GM23338 (cell line): Measurements from ENCODE around the gene SLC16A12. TPM values are rescaled to one million over a fixed set of nuclear protein-coding genes. Genes with fewer than 3 reads are reported as not detected.

Experiments used
- ATAC-seq: fragments of 200-7000 bp; cut with Tn5 transposase; 3 replicates; pipeline ENCODE4 v1.9.1; 2020
- DNase-seq: peaks from one replicate; pipeline ENCODE4 v3.0.0-alpha.2; 2015; ENCODE audit warnings: low spot score
- H2AFZ ChIP-seq: fragments of 200-600 bp; sonication (generic); 2 replicates; pipeline ENCODE4 v1.8.0; 2016; ENCODE audit warnings: antibody characterized with exemption, mild to moderate bottlenecking, moderate library complexity
- H3F3A ChIP-seq: fragments of 200-600 bp; sonication (generic); replicated peaks from 2 replicates; pipeline ENCODE4 v1.8.0; 2017; ENCODE audit warnings: antibody characterized with exemption, mixed run types, low read depth
- H3K27ac ChIP-seq: fragments of 200-600 bp; sonication (generic); 2 replicates; pipeline ENCODE4 v1.6.1; 2016; ENCODE audit warnings: low read depth
- H3K27me3 ChIP-seq: fragments of 200-600 bp; sonication (generic); 2 replicates; pipeline ENCODE4 v1.8.0; 2016; ENCODE audit warnings: mild to moderate bottlenecking, mixed run types, moderate library complexity; ENCODE audit not compliant: insufficient read depth
- H3K36me3 ChIP-seq: fragments of 200-600 bp; sonication (generic); 2 replicates; pipeline ENCODE4 v1.8.0; 2016; ENCODE audit warnings: mild to moderate bottlenecking; ENCODE audit not compliant: insufficient read depth
- H3K4me1 ChIP-seq: fragments of 200-600 bp; sonication (generic); 2 replicates; pipeline ENCODE4 v1.8.0; 2016; ENCODE audit warnings: mild to moderate bottlenecking, moderate library complexity; ENCODE audit not compliant: insufficient read depth
- H3K4me2 ChIP-seq: fragments of 200-600 bp; sonication (generic); 2 replicates; pipeline ENCODE4 v1.7.1; 2017; ENCODE audit warnings: mixed run types
- H3K4me3 ChIP-seq: fragments of 200-600 bp; sonication (generic); 2 replicates; pipeline ENCODE4 v1.6.1; 2016; ENCODE audit warnings: mixed run types
- H3K79me2 ChIP-seq: fragments of 200-600 bp; sonication (generic); replicated peaks from 2 replicates; pipeline ENCODE4 v1.8.0; 2017; ENCODE audit warnings: mild to moderate bottlenecking; ENCODE audit not compliant: insufficient read depth
- H3K9me2 ChIP-seq: fragments of 200-600 bp; sonication (generic); 2 replicates; pipeline ENCODE4 v1.8.0; 2017; ENCODE audit not compliant: insufficient read depth
- H4K20me1 ChIP-seq: fragments of 200-600 bp; sonication (generic); replicated peaks from 2 replicates; pipeline ENCODE4 v1.8.0; 2017; ENCODE audit warnings: mild to moderate bottlenecking; ENCODE audit not compliant: insufficient read depth
- H3K27ac Mint-ChIP-seq: 2 replicates; pipeline ENCODE4 v1.8.0; 2020; ENCODE audit warnings: inconsistent platforms, mild to moderate bottlenecking, moderate library complexity, mixed read lengths
- H3K27me3 Mint-ChIP-seq: 3 replicates; pipeline ENCODE4 v1.8.0; 2022; ENCODE audit warnings: low read depth, mild to moderate bottlenecking, moderate library complexity, mixed read lengths, inconsistent platforms; ENCODE audit not compliant: insufficient read depth, poor library complexity
- H3K36me3 Mint-ChIP-seq: 3 replicates; pipeline ENCODE4 v1.8.0; 2021; ENCODE audit warnings: low read depth, mild to moderate bottlenecking, inconsistent platforms, moderate library complexity, mixed read lengths
- H3K4me1 Mint-ChIP-seq: 3 replicates; pipeline ENCODE4 v1.8.0; 2020; ENCODE audit warnings: mild to moderate bottlenecking, inconsistent platforms, mixed read lengths
- H3K4me3 Mint-ChIP-seq: 3 replicates; pipeline ENCODE4 v1.8.0; 2021; ENCODE audit warnings: moderate library complexity, mild to moderate bottlenecking, inconsistent platforms, mixed read lengths
- H3K9me3 Mint-ChIP-seq: 3 replicates; pipeline ENCODE4 v1.8.0; 2020; ENCODE audit warnings: moderate library complexity, mild to moderate bottlenecking, inconsistent platforms, mixed read lengths
- CREB1 ChIP-seq: fragments of 250-450 bp; sonication (Bioruptor Pico); IDR thresholded peaks from 2 replicates; pipeline ENCODE4 v1.5.0; 2020; ENCODE audit warnings: low read depth, mild to moderate bottlenecking, moderate library complexity
- CTCF ChIP-seq, 2 experiments: fragments of 200-600 bp in 1 of 2; sonication (generic) in 1 of 2; conservative IDR thresholded peaks; 2 replicates each; pipeline versions ENCODE4 v1.5.1 to v1.6.1; 2016 to 2017; ENCODE audit warnings: antibody characterized with exemption in 2 of 2, low read depth in 2 of 2, mild to moderate bottlenecking in 2 of 2, moderate library complexity in 1 of 2
- ETS1 ChIP-seq: IDR thresholded peaks from 2 replicates; pipeline ENCODE4 v1.6.1; 2016; ENCODE audit warnings: antibody characterized with exemption
- EZH2 ChIP-seq: fragments of 200-600 bp; sonication (generic); IDR thresholded peaks from one replicate; pipeline ENCODE4 v1.8.0; 2017; ENCODE audit warnings: antibody characterized with exemption, mild to moderate bottlenecking, low read depth; ENCODE audit not compliant: unreplicated experiment
- EZH2phosphoT487 ChIP-seq: fragments of 200-600 bp; sonication (generic); IDR thresholded peaks from one replicate; pipeline ENCODE4 v1.8.1; 2018; ENCODE audit warnings: antibody characterized with exemption; ENCODE audit not compliant: unreplicated experiment
- JUNB ChIP-seq: IDR thresholded peaks from one replicate; pipeline ENCODE4 v1.6.1; 2016; ENCODE audit warnings: antibody characterized with exemption; ENCODE audit not compliant: unreplicated experiment
- NANOG ChIP-seq: IDR thresholded peaks from 2 replicates; pipeline ENCODE4 v1.6.1; 2016; ENCODE audit warnings: antibody characterized with exemption, borderline replicate concordance
- POLR2AphosphoS5 ChIP-seq: IDR thresholded peaks from 2 replicates; pipeline ENCODE4 v1.6.1; 2016; ENCODE audit warnings: antibody characterized with exemption, low read depth
- REST ChIP-seq: IDR thresholded peaks from one replicate; pipeline ENCODE4 v1.6.1; 2018; ENCODE audit warnings: antibody characterized with exemption; ENCODE audit not compliant: unreplicated experiment
- STAT1 ChIP-seq: IDR thresholded peaks from one replicate; pipeline ENCODE4 v1.6.1; 2016; ENCODE audit warnings: antibody characterized with exemption; ENCODE audit not compliant: unreplicated experiment
- ZNF114 ChIP-seq: fragments of 250-450 bp; sonication (Bioruptor Pico); IDR thresholded peaks from 2 replicates; pipeline ENCODE4 v1.5.0; 2020; ENCODE audit warnings: mild to moderate bottlenecking, moderate library complexity
- ZNF331 ChIP-seq: fragments of 250-450 bp; sonication (Bioruptor Pico); IDR thresholded peaks from 2 replicates; pipeline ENCODE4 v1.5.0; 2020; ENCODE audit warnings: low read depth, mild to moderate bottlenecking, moderate library complexity
- polyA plus RNA-seq: library from polyadenylated mRNA; unstranded; fragments of >200 nt; fragmentation: Nextera tagmentation; extraction: Ambion mirVana; gene quantifications from 2 replicates; pipeline ENCODE4 v1.2.1, GENCODE V29; 2016
- total RNA-seq: library from RNA; depleted of rRNA; stranded (reverse); fragments of >200 nt; shearing (Covaris generic); gene quantifications from 2 replicates; pipeline ENCODE4 v1.2.3, GENCODE V29; 2014

SLC16A12 gene
- total and polyA plus RNA-seq, 2 experiments from 2014 or later, result 0.84 to 2.0 TPM

- TF ChIP-seq REST (no peak), CREB1 (no peak), STAT1 (no peak), CTCF (conservative IDR thresholded peaks at IDR 0.05; ENCODE audit: low read depth in 2 of 2) (no peak)
These were observed 22.2 kb downstream of the SLC16A12 start (continued) for GRCh38 chr10:89513206-89513605.

- Histone ChIP-seq H4K20me1 (no peaks in the 10 kb centered on the region), H3F3A (no peaks in the 10 kb centered on the region), H3K9me2 (0 out of 2 replicates have a peak, but pooled peaks cover 12% of the 10 kb centered on the region), H3K4me3 (no peak overlapping the region), H3K79me2 (no peaks in the 10 kb centered on the region), H3K27me3 (no peaks in the 10 kb centered on the region), H2AFZ (no peak overlapping the region), H3K4me1 (no peaks in the 10 kb centered on the region), H3K27ac (no peak overlapping the region), H3K4me2 (no peak overlapping the region), H3K36me3 (no peaks in the 10 kb centered on the region)
- peaks cover 8% of the 10 kb centered on the region; the same call in 1 of the 3 replicates for H3K9me3 Mint-ChIP-seq
- peaks cover 17% of the 10 kb centered on the region; the same call in 2 of the 3 replicates for H3K36me3 Mint-ChIP-seq
- ATAC-seq (no peak), DNase-seq (no peak)
- no peak overlapping the region for H3K27ac Mint-ChIP-seq
- H3K4me1 Mint-ChIP-seq, result no peaks in the 10 kb centered on the region
- H3K27me3 Mint-ChIP-seq, result peaks cover 1% of the 10 kb centered on the region
- H3K4me3 Mint-ChIP-seq, result no peak overlapping the region
- TF ChIP-seq REST (no peak), POLR2AphosphoS5 (no peak), CTCF (conservative IDR thresholded peaks at IDR 0.05; ENCODE audit: low read depth in 2 of 2) (no peak), JUNB (no peak), NANOG (no peak), ZNF114 (CRISPR knock-in tag) (no peak), EZH2 (no peak), ZNF331 (CRISPR knock-in tag) (no peak), STAT1 (no peak), EZH2phosphoT487 (no peak), ETS1 (no peak)
These were observed 29.6 kb downstream of the SLC16A12 start for GRCh38 chr10:89505640-89506275.
